NCI-H1105 (cell line): ENCODE measurements around the gene OR14J1.
"Not testable (repeated sequence)": the region's sequence is repeated elsewhere in the genome, so short reads cannot be mapped to it uniquely, and the experiment has no call there.

Experiments used
- DNase-seq: peaks from one replicate; lab custom pipeline; 2025; lab: John Stamatoyannopoulos, UW

OR14J1 gene, protein sequence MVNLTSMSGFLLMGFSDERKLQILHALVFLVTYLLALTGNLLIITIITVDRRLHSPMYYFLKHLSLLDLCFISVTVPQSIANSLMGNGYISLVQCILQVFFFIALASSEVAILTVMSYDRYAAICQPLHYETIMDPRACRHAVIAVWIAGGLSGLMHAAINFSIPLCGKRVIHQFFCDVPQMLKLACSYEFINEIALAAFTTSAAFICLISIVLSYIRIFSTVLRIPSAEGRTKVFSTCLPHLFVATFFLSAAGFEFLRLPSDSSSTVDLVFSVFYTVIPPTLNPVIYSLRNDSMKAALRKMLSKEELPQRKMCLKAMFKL

GRCh38 chr6:29301316-29301715 lies at the start of gene OR14J1:
OR14J1 (plus strand) TSS chr6:29301701; CDS start chr6:29306690, 4,989 bp downstream.
- DNase-seq, result no peak

DNA sequence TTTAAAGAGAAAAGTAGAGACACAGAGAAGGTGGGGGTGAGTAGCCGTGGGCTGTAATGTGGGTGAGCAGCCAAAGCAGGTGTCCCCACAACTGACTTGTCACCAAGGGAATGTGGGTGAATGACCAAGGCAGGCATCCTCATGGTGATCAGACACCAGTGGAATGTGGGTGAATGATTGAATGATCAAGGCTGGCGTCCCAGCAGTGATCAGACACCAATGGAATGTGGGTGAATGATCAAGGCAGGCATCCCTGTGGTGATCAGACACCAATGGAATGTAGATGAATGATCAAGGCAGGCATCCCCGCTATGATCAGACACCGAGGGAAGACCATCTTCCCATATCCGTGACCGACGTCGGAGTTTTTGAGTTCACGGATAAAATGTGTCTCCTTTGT lies 49.8 kb upstream of the OR14J1 start:
- DNase-seq, result no peak

- no peak for DNase-seq
Observed at GRCh38 chr6:29255530-29255929, 46.0 kb upstream of the OR14J1 start.

- DNase-seq, result no peak
Observed at GRCh38 chr6:29259721-29260120, 41.8 kb upstream of the OR14J1 start.

DNA sequence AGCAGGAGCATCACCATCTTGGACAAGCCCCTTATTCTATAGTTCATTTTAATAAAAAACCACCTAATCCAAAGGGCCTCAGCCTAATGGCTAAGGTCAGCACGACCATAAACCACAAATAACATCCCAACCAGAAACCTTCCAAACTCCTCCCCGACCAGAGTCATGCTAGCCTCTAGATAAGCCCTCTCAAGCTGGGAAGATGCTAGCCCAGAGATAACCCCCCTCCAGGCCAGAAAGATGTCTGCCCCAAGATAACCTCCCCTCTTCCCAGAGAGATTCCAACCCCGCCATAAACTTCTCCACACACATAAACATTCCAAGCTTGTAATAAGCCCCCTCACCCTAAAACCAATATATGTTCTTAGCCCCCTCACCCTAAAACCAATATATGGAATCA lies 38.5 kb upstream of the OR14J1 start:
- DNase-seq, result no peak

DNA sequence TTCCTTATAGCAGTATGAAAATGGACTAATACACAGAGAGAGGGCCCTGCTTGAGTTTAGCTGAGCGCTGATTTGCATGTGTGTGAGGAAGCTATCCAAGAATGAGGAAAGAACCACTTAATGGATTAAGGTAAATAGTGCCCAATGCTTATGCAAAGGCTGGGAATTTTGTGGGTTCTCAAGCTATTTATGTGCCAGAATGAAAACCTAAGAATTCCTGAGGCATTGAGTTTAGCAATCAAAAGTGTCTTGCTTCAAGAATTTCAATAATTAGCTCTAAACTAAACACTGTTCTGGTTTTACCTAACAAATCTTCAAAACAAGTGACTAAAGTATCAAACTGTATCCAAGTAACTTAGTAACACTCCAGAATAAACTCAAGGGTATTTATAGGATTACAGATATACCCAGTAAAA lies 7.0 kb upstream of the OR14J1 start:
- DNase-seq, result no peak

GRCh38 chr6:29295181-29295585 lies 6.3 kb upstream of the OR14J1 start:
- no peak for DNase-seq

GRCh38 chr6:29295623-29296022 lies 5.9 kb upstream of the OR14J1 start:
- no peak for DNase-seq

- no peak for DNase-seq
Observed at GRCh38 chr6:29319931-29320330, 18.4 kb downstream of the OR14J1 start.

DNA sequence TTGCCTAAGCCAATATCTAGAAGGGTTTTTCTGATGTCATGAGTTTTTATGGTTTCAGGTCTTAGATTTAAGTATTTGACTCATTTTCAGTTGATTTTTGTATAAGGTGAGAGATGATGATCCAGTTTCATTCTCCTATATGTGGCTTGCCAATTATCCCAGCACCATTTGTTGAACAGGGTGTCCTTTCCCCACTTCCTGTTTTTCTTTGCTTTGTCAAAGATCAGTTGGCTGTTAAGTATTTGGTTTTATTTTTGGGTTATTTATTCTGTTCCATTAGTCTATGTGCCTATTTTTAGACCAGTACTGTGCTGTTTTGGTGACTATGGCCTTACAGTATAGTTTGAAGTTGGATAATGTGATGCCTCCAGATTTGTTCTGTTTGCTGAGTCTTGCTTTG lies 21.8 kb downstream of the OR14J1 start:
- not testable (repeated sequence) for DNase-seq

DNA sequence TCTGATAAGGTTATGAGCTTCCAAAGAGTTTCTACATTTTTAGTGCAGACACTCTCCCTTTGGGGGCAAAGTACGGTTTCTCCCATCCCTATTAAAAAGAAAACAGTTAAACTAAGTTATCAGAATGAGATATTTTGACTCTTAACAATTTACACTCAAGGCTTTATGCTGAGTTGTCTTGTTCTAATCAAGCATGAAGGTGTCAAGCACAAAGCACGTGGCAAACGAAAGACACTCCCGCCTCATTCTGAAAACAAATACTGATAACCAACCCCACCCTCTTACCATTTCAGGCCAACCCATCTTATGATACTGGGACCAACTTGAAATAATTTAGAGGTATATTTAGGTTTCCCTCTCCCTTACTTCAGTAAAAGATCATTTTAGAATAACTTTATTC lies 24.3 kb downstream of the OR14J1 start:
- no peak for DNase-seq

GRCh38 chr6:29332676-29333075 lies 31.2 kb downstream of the OR14J1 start:
- DNase-seq, result no peak

DNA sequence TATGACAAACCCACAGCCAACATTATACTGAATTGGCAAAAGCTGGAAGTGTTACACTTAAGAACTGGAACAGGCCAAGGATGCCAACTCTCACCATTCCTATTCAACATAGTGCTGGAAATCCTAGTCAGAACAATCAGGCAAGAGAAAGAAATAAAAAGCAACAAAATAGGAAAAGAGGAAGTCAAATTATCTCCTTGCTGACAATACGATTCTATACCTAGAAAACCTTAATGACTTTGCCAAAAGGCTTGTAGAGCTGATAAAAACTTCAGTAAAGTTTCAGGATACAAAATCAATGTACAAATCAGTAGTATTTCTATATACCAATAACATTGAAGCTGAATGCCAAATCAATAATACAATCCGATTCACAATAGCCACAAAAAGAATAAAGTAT lies 34.8 kb downstream of the OR14J1 start:
- no peak for DNase-seq

GRCh38 chr6:29345380-29345779 lies 43.9 kb downstream of the OR14J1 start:
- no peak for DNase-seq

DNA sequence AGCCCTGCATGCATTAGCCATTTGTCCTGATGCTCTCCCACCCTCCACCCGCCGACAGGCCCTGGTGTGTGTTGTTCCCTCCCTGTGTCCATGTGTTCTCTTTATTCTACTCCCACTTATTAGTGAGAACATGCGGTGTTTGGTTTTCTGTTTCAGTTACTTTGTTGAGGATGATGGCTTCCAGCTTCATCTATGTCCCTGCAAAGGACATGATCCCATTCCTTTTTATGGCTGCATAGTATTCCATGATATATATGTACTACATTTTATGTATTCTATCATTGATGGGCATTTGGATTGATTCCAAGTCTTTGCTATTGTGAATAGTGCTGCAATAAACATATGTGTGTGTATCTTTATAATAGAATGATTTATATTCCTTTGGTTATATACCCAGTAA lies 47.8 kb downstream of the OR14J1 start:
- not testable (repeated sequence) for DNase-seq

DNA sequence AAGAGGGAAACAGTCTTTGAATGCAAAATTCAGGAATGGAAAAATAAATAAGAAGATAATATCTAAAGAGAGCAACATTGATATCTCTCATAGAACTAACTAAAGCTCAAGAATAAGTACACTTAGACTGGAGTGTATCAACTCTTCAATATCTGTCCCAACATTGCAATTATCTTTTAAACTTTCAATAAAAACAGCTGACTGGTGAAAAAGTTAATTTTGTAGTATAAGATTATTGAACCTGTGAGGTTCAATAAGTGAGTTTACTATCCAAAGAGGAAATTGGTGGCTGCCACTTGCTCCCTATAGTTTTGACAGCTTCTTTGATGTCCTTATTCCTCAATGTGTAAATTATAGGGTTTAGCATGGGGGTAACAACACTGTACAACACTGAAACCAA lies 53.5 kb downstream of the OR14J1 start:
- no peak for DNase-seq

DNA sequence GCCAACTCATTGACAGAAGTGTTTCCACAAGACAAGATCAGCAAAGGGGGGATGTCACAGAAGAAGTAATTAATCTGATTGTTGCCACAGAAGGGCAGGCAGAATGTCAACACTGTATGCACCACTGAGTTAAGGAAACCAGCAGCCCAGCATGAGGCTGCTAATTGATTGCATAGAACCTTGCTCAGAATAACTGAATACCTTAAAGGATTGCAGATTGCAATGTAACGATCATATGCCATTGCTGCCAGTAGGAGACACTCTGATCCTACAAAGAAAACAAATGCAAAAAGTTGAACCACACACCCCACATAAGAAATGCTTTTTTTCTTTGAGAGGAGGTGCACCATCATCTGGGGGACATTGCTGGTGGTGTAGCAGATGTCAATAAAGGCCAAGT lies 54.1 kb downstream of the OR14J1 start:
- DNase-seq, result no peak
